Cerebellar nuclear complex (tissue), 1 donor: ENCODE data around the gene APLF.

Experiments used
- DNase-seq, 2 experiments: peaks; one replicate each; lab custom pipeline; 2025; lab: John Stamatoyannopoulos, UW

APLF gene

GRCh38 chr2:68467077-68467960 lies at the start of gene APLF, which contains the start of gene FBXO48:
TSS of gene APLF (plus strand) at chr2:68467585. CDS start at chr2:68467732, 147 bp downstream.
TSS of gene FBXO48 (minus strand) at chr2:68467294. CDS start at chr2:68465145, 2,149 bp downstream.
- DNase-seq: peak; percentile 86 to 89

GRCh38 chr2:68417926-68418325 lies 49.5 kb upstream of the APLF start:
- no peak for DNase-seq

GRCh38 chr2:68418419-68418818 lies 49.0 kb upstream of the APLF start:
- DNase-seq: no peak

GRCh38 chr2:68418855-68419254 lies 48.5 kb upstream of the APLF start:
- DNase-seq: no peak

GRCh38 chr2:68420254-68420910 lies 47.0 kb upstream of the APLF start:
- DNase-seq: no peak

- no peak for DNase-seq
These were observed 43.3 kb upstream of the APLF start for GRCh38 chr2:68423966-68424650.

GRCh38 chr2:68425503-68425902 lies 41.9 kb upstream of the APLF start:
- no peak for DNase-seq

GRCh38 chr2:68426446-68426845 lies 40.9 kb upstream of the APLF start:
- no peak for DNase-seq

GRCh38 chr2:68426848-68427579 lies 40.4 kb upstream of the APLF start:
- no peak for DNase-seq

GRCh38 chr2:68428126-68428525 lies 39.3 kb upstream of the APLF start:
- DNase-seq: no peak

GRCh38 chr2:68428746-68429145 lies 38.6 kb upstream of the APLF start:
- DNase-seq: no peak

- no peak for DNase-seq
These were observed 38.0 kb upstream of the APLF start for GRCh38 chr2:68429311-68429826.

- no peak for DNase-seq
These were observed 35.9 kb upstream of the APLF start for GRCh38 chr2:68431316-68431972.

GRCh38 chr2:68432696-68433658 lies 34.4 kb upstream of the APLF start:
- no peak for DNase-seq

GRCh38 chr2:68434981-68435380 lies 32.4 kb upstream of the APLF start:
- no peak for DNase-seq

- DNase-seq: no peak
These were observed 31.8 kb upstream of the APLF start for GRCh38 chr2:68435615-68436014.

- no peak for DNase-seq
These were observed 31.1 kb upstream of the APLF start for GRCh38 chr2:68436270-68436669.

- DNase-seq: no peak
These were observed 28.7 kb upstream of the APLF start for GRCh38 chr2:68438455-68439303.
